ENCODE data around the gene B3GAT2.

The B3GAT2 gene

GRCh38 chr6:70842541-70842940 is 114.3 kb downstream of the B3GAT2 start:
- DNase-seq (ENCODE audit: low spot score): no peak

- no peak for DNase-seq (ENCODE audit: low spot score)
Measured at GRCh38 chr6:70841112-70841511, 115.7 kb downstream of the B3GAT2 start.

GRCh38 chr6:70839286-70840266 is 117.3 kb downstream of the B3GAT2 start:
- DNase-seq (ENCODE audit: low spot score): no peak

- DNase-seq (ENCODE audit: low spot score): no peak
Measured at GRCh38 chr6:70838907-70839285, 118.0 kb downstream of the B3GAT2 start.

- DNase-seq (ENCODE audit: low spot score): no peak
Measured at GRCh38 chr6:70834520-70834919, 122.3 kb downstream of the B3GAT2 start.

GRCh38 chr6:70831427-70831826 is 125.4 kb downstream of the B3GAT2 start:
- DNase-seq (ENCODE audit: low spot score): no peak

GRCh38 chr6:70823651-70824050 is 133.2 kb downstream of the B3GAT2 start:
- no peak for DNase-seq (ENCODE audit: low spot score)

- DNase-seq (ENCODE audit: low spot score): no peak
Measured at GRCh38 chr6:70821751-70822150, 135.1 kb downstream of the B3GAT2 start.

GRCh38 chr6:70820778-70821177 is 136.1 kb downstream of the B3GAT2 start:
- DNase-seq (ENCODE audit: low spot score): no peak

GRCh38 chr6:70819646-70820045 is 137.2 kb downstream of the B3GAT2 start:
- no peak for DNase-seq (ENCODE audit: low spot score)

GRCh38 chr6:70813885-70814284 is 143.0 kb downstream of the B3GAT2 start:
- DNase-seq (ENCODE audit: low spot score): no peak

GRCh38 chr6:70811788-70812187 is 145.1 kb downstream of the B3GAT2 start:
- no peak for DNase-seq (ENCODE audit: low spot score)
